RWPE2 (cell line): ENCODE results near the gene PLCL2.

Source experiments
- ATAC-seq: fragments of 200-7000 bp; cut with Tn5 transposase; 3 replicates; pipeline ENCODE4 v1.9.1; 2021; ENCODE audit warnings: low read depth
- DNase-seq: peaks from one replicate; pipeline ENCODE4 v3.0.0-alpha.2; 2020; ENCODE audit warnings: low spot score
- H3K27ac ChIP-seq: fragments of 450-650 bp; 2 replicates; pipeline ENCODE4 v1.5.1; 2017; ENCODE audit warnings: mild to moderate bottlenecking; ENCODE audit not compliant: poor library complexity, severe bottlenecking
- H3K27me3 ChIP-seq: fragments of 250-450 bp; sonication (Bioruptor Pico); 2 replicates; pipeline ENCODE4 v1.5.1; 2021; ENCODE audit warnings: mild to moderate bottlenecking, moderate library complexity; ENCODE audit not compliant: insufficient read depth, poor library complexity, severe bottlenecking
- H3K36me3 ChIP-seq: fragments of 250-450 bp; sonication (Bioruptor Pico); 2 replicates; pipeline ENCODE4 v1.5.1; 2020; ENCODE audit warnings: low read depth, mild to moderate bottlenecking, moderate library complexity
- H3K4me1 ChIP-seq: fragments of 250-450 bp; sonication (Bioruptor Pico); 2 replicates; pipeline ENCODE4 v1.5.1; 2021; ENCODE audit warnings: mild to moderate bottlenecking, moderate library complexity; ENCODE audit not compliant: insufficient read depth, poor library complexity, severe bottlenecking
- H3K4me3 ChIP-seq: fragments of 250-450 bp; sonication (Bioruptor Pico); 2 replicates; pipeline ENCODE4 v1.5.1; 2021; ENCODE audit warnings: mild to moderate bottlenecking, moderate library complexity; ENCODE audit not compliant: severe bottlenecking
- H3K9me3 ChIP-seq: fragments of 250-450 bp; sonication (Bioruptor Pico); 2 replicates; pipeline ENCODE4 v1.5.1; 2021; ENCODE audit warnings: mild to moderate bottlenecking, moderate library complexity; ENCODE audit not compliant: severe bottlenecking
- TF ChIP-seq, protein P1 (sequence below): fragments of 450-650 bp; IDR thresholded peaks from one replicate; pipeline ENCODE4 v1.5.1; 2017; ENCODE audit warnings: mild to moderate bottlenecking, moderate library complexity; ENCODE audit not compliant: poor library complexity, severe bottlenecking

The PLCL2 gene

DNA sequence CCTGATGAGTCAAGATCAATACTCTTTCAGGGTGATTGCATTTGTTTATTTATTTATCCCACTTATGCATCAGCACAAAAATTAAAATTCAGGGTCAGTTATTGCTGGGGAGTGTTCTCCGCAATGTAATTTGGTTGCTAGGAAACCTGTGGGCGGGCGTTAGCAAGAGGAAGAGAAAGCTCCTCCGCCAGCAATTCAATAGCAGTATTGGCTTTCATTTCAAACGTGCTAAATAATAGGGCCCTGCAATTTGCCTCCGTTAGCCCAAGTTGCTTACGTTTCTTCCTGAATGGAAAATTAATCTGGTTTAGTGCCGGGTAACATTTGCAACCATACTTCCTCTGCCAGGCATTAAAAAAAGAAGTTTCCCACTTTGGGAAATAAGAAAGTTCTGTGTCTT, 35.5 kb upstream of the PLCL2 start:
- DNase-seq (no peak), ATAC-seq (no peak)
- H3K27ac ChIP-seq, result no peak overlapping the region

DNA sequence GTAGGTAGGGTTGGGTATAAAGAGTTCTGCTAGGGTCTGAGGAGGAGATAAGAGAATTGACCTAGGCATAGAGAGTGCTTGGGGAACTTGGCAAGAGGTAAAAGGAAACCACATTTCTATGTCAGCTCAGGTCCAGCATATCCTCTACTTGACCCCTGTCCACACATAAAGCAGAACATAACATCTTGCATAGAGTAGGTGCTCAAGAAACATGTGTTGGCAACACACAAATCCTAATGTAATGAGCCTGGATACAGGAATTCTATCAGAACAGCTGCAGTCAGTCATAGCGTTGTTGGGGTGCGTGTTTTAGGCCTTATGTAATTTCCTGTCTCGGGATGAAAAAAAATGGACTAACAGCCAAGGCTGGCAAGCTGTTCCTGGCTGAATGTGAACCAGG, 35.0 kb upstream of the PLCL2 start:
- H3K27ac ChIP-seq, result no peak overlapping the region
- H3K4me3 ChIP-seq, result no peak overlapping the region
- no peaks in the 10 kb centered on the region for H3K36me3 ChIP-seq
- TF ChIP-seq, protein P1, sequence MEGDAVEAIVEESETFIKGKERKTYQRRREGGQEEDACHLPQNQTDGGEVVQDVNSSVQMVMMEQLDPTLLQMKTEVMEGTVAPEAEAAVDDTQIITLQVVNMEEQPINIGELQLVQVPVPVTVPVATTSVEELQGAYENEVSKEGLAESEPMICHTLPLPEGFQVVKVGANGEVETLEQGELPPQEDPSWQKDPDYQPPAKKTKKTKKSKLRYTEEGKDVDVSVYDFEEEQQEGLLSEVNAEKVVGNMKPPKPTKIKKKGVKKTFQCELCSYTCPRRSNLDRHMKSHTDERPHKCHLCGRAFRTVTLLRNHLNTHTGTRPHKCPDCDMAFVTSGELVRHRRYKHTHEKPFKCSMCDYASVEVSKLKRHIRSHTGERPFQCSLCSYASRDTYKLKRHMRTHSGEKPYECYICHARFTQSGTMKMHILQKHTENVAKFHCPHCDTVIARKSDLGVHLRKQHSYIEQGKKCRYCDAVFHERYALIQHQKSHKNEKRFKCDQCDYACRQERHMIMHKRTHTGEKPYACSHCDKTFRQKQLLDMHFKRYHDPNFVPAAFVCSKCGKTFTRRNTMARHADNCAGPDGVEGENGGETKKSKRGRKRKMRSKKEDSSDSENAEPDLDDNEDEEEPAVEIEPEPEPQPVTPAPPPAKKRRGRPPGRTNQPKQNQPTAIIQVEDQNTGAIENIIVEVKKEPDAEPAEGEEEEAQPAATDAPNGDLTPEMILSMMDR, result no peak
- ATAC-seq, result peak; percentile 31; the same call in 1 of the 3 replicates
- DNase-seq, result no peak
- no peaks in the 10 kb centered on the region for H3K9me3 ChIP-seq
- H3K27me3 ChIP-seq, result no peaks in the 10 kb centered on the region
- H3K4me1 ChIP-seq, result no peaks in the 10 kb centered on the region

More for the DNA sequence above, 35.5 kb upstream of the PLCL2 start:
- Histone ChIP-seq H3K4me1 (no peaks in the 10 kb centered on the region), H3K4me3 (no peak overlapping the region), H3K9me3 (no peaks in the 10 kb centered on the region), H3K27me3 (no peaks in the 10 kb centered on the region), H3K36me3 (no peaks in the 10 kb centered on the region)
- TF ChIP-seq, protein P1, result no peak

- Histone ChIP-seq H3K36me3 (no peaks in the 10 kb centered on the region), H3K4me1 (no peaks in the 10 kb centered on the region), H3K9me3 (no peaks in the 10 kb centered on the region), H3K4me3 (no peak overlapping the region), H3K27me3 (no peaks in the 10 kb centered on the region), H3K27ac (no peak overlapping the region)
- TF ChIP-seq, protein P1, result no peak
- ATAC-seq (no peak), DNase-seq (no peak)
These were observed 29.3 kb upstream of the PLCL2 start for GRCh38 chr3:16855497-16855896.

DNA sequence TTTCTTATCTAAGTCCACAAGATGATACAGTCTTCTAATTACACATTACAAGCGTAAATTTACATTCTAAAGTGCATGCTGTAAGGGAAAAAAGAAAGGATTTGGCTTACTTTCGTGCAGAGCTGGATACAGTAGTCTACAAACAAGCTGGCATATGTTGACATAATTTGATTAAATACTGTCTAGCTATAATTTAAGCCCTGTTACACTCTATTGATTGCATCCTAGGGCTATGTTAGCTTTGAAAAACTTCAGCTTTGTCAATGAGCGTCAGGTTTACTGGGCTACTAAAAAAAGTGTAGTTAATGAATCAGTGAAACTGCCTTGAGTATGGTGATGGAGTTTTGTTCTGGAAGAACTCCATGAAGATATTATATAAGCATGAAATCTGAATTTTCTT, 24.5 kb upstream of the PLCL2 start:
- ATAC-seq, result no peak
- DNase-seq, result no peak
- Histone ChIP-seq H3K27me3 (peaks cover 3% of the 10 kb centered on the region), H3K27ac (no peak overlapping the region), H3K9me3 (no peaks in the 10 kb centered on the region), H3K4me1 (no peaks in the 10 kb centered on the region), H3K4me3 (no peak overlapping the region), H3K36me3 (no peaks in the 10 kb centered on the region)
- TF ChIP-seq, protein P1, result no peak

GRCh38 chr3:16861432-16861831, 23.3 kb upstream of the PLCL2 start:
- H3K36me3 ChIP-seq, result no peaks in the 10 kb centered on the region
- H3K27ac ChIP-seq, result no peak overlapping the region
- no peak overlapping the region for H3K4me3 ChIP-seq
- no peaks in the 10 kb centered on the region for H3K4me1 ChIP-seq
- H3K27me3 ChIP-seq, result peaks cover 3% of the 10 kb centered on the region
- TF ChIP-seq, protein P1, result no peak
- ATAC-seq (no peak), DNase-seq (no peak)
- H3K9me3 ChIP-seq, result no peaks in the 10 kb centered on the region
